ENCODE measurements around the gene FASTK.

DNA sequence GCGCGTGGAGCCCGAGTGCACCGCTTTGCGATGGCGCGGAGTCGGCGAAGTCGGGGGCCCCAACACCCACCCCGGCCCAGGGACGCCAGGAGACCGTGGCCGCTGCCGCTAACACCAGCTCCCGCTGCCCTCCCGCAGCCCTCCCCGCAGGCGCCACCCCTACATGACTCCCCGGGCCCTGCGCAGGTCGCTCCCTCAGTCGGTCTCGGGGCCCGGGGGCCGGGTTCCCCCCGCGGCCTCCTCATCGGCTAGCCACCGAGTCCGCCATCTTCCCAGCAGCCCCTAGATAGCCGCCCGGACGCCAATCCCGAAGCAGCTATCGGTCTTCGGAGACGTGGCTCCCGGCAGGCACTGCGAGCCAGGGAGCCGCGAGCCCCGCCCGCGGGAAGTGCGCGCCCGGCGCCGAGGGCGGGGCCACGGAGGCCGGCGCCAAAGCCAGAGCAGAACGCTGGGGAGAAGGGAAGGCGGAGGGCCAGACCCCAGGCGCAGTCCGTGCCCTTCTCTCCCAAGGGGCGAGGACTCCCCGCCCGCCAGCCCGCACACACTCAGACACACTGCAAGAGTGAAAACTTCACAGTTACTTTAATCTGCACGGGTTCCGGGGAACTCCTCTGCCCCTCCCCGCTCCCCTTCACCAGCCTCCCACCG, at the start of gene FASTK:
- TF ChIP-seq CTCF (IDR thresholded peaks at IDR 0.05 in 8 of 11, conservative IDR thresholded peaks at IDR 0.05 in 3 of 11) (peak in 2 of 11 experiments; percentile 14 to 28), POLR2A (IDR thresholded peaks at IDR 0.05) (no peak)
